ENCODE data around the gene REP15. TPM values are rescaled to one million over a fixed set of nuclear protein-coding genes. Genes with fewer than 3 reads are reported as not detected.

REP15 gene
- total RNA-seq, 1 donor: 4.0 TPM

GRCh38 chr12:27705263-27705662 lies 9.0 kb downstream of the REP15 start:
- Histone ChIP-seq H3K27ac (ENCODE audit: low read depth, low read length) (no peak overlapping the region), H3K4me1 (ENCODE audit: insufficient read depth, low read length) (peaks cover 9% of the 10 kb centered on the region), H3K27me3 (ENCODE audit: insufficient read depth, low read length) (no peaks in the 10 kb centered on the region), H3K9me3 (ENCODE audit: low read depth, low read length) (no peaks in the 10 kb centered on the region), H3K4me3 (ENCODE audit: insufficient read depth, low read length) (no peak overlapping the region), H4K20me1 (ENCODE audit: insufficient read depth, low read length) (no peaks in the 10 kb centered on the region), H3K36me3 (ENCODE audit: insufficient read depth, low read length) (no peaks in the 10 kb centered on the region), H2AFZ (ENCODE audit: low read length) (no peak overlapping the region), H3K4me2 (ENCODE audit: insufficient read depth, low read length) (no peak overlapping the region), H3K79me2 (ENCODE audit: insufficient read depth, low read length) (no peaks in the 10 kb centered on the region)
- TF ChIP-seq CTCF (IDR thresholded peaks at IDR 0.05; ENCODE audit: extremely low read depth, low read depth, low read length): no peak
- no peak for DNase-seq (ENCODE audit: insufficient read length, low spot score, missing footprints)

GRCh38 chr12:27707216-27707615 lies 11.0 kb downstream of the REP15 start:
- no peaks in the 10 kb centered on the region for H3K27me3 ChIP-seq (ENCODE audit: insufficient read depth, low read length)
- no peak overlapping the region for H3K4me3 ChIP-seq (ENCODE audit: insufficient read depth, low read length)
- H3K4me1 ChIP-seq (ENCODE audit: insufficient read depth, low read length): peaks cover 18% of the 10 kb centered on the region
- DNase-seq (ENCODE audit: insufficient read length, low spot score, missing footprints): no peak
- H3K4me2 ChIP-seq (ENCODE audit: insufficient read depth, low read length): no peak overlapping the region
- no peaks in the 10 kb centered on the region for H3K36me3 ChIP-seq (ENCODE audit: insufficient read depth, low read length)
- no peak for TF ChIP-seq CTCF (IDR thresholded peaks at IDR 0.05; ENCODE audit: extremely low read depth, low read depth, low read length)
- peaks cover 5% of the 10 kb centered on the region for H4K20me1 ChIP-seq (ENCODE audit: insufficient read depth, low read length)
- no peaks in the 10 kb centered on the region for H3K9me3 ChIP-seq (ENCODE audit: low read depth, low read length)
- peaks cover 16% of the 10 kb centered on the region for H3K79me2 ChIP-seq (ENCODE audit: insufficient read depth, low read length)
- H3K27ac ChIP-seq (ENCODE audit: low read depth, low read length): no peak overlapping the region
- no peak overlapping the region for H2AFZ ChIP-seq (ENCODE audit: low read length)

GRCh38 chr12:27709212-27709931 lies 13.1 kb downstream of the REP15 start:
- no peaks in the 10 kb centered on the region for H3K27me3 ChIP-seq (ENCODE audit: insufficient read depth, low read length)
- H4K20me1 ChIP-seq (ENCODE audit: insufficient read depth, low read length): peaks cover 21% of the 10 kb centered on the region
- no peak for DNase-seq (ENCODE audit: insufficient read length, low spot score, missing footprints)
- H3K79me2 ChIP-seq (ENCODE audit: insufficient read depth, low read length): peaks cover 38% of the 10 kb centered on the region
- H2AFZ ChIP-seq (ENCODE audit: low read length): peak overlapping the region; percentile 93
- H3K4me1 ChIP-seq (ENCODE audit: insufficient read depth, low read length): peaks cover 10% of the 10 kb centered on the region
- H3K4me3 ChIP-seq (ENCODE audit: insufficient read depth, low read length): peak overlapping the region; percentile 94
- no peak for TF ChIP-seq CTCF (IDR thresholded peaks at IDR 0.05; ENCODE audit: extremely low read depth, low read depth, low read length)
- peak overlapping the region; percentile 94 for H3K27ac ChIP-seq (ENCODE audit: low read depth, low read length)
- H3K4me2 ChIP-seq (ENCODE audit: insufficient read depth, low read length): peak overlapping the region; percentile 99
- no peaks in the 10 kb centered on the region for H3K36me3 ChIP-seq (ENCODE audit: insufficient read depth, low read length)
- H3K9me3 ChIP-seq (ENCODE audit: low read depth, low read length): no peaks in the 10 kb centered on the region

- no peak for TF ChIP-seq CTCF (IDR thresholded peaks at IDR 0.05; ENCODE audit: extremely low read depth, low read depth, low read length)
- peak; percentile 79 for DNase-seq (ENCODE audit: insufficient read length, low spot score, missing footprints)
Measured at GRCh38 chr12:27709932-27710591, 13.8 kb downstream of the REP15 start.

More at GRCh38 chr12:27709932-27710591, 13.8 kb downstream of the REP15 start:
- peaks cover 44% of the 10 kb centered on the region for H3K79me2 ChIP-seq (ENCODE audit: insufficient read depth, low read length)
- no peaks in the 10 kb centered on the region for H3K36me3 ChIP-seq (ENCODE audit: insufficient read depth, low read length)
- H4K20me1 ChIP-seq (ENCODE audit: insufficient read depth, low read length): peaks cover 21% of the 10 kb centered on the region
- peak overlapping the region; percentile 94 for H3K4me3 ChIP-seq (ENCODE audit: insufficient read depth, low read length)
- no peaks in the 10 kb centered on the region for H3K27me3 ChIP-seq (ENCODE audit: insufficient read depth, low read length)
- peak overlapping the region; percentile 94 for H3K27ac ChIP-seq (ENCODE audit: low read depth, low read length)
- no peaks in the 10 kb centered on the region for H3K9me3 ChIP-seq (ENCODE audit: low read depth, low read length)
- peak overlapping the region; percentile 93 for H2AFZ ChIP-seq (ENCODE audit: low read length)
- peaks cover 10% of the 10 kb centered on the region for H3K4me1 ChIP-seq (ENCODE audit: insufficient read depth, low read length)
- H3K4me2 ChIP-seq (ENCODE audit: insufficient read depth, low read length): peak overlapping the region; percentile 99

All from osteoblast (primary cell).